Upper lobe of left lung (tissue), 6 donors: ENCODE measurements around the gene KDF1. TPM values are rescaled to one million over a fixed set of nuclear protein-coding genes. Genes with fewer than 3 reads are reported as not detected.

ENCODE experiments used
- ATAC-seq, 2 donors: fragments of 200-7000 bp; cut with Tn5 transposase; one replicate each; pipeline ENCODE4 v1.9.1; 2022; ENCODE audit warnings: mild to moderate bottlenecking in 2 of 2, moderate library complexity in 2 of 2; ENCODE audit not compliant: low FRiP score in 2 of 2
- DNase-seq, 2 donors: peaks; one replicate each; pipeline ENCODE4 v3.0.0-alpha.2; 2019 to 2020
- H3K27ac ChIP-seq, 4 donors: fragments of 200-600 bp; sonication (generic); one replicate each; pipeline ENCODE4 v1.5.1; 2016 to 2019
- H3K27me3 ChIP-seq, 4 donors: fragments of 200-600 bp; sonication (generic); one replicate each; pipeline ENCODE4 v1.5.1; 2017 to 2019
- H3K36me3 ChIP-seq, 4 donors: fragments of 200-600 bp; sonication (generic); one replicate each; pipeline ENCODE4 v1.5.1; 2016 to 2019
- H3K4me1 ChIP-seq, 4 donors: fragments of 200-600 bp; sonication (generic); one replicate each; pipeline ENCODE4 v1.5.1; 2018 to 2019
- H3K4me3 ChIP-seq, 4 donors: fragments of 200-600 bp; sonication (generic); one replicate each; pipeline ENCODE4 v1.5.1; 2017 to 2019; ENCODE audit warnings: mild to moderate bottlenecking in 2 of 4, moderate library complexity in 1 of 4
- H3K9me3 ChIP-seq, 4 donors: fragments of 200-600 bp; sonication (generic); one replicate each; pipeline ENCODE4 v1.5.1; 2018 to 2019
- CTCF ChIP-seq, 6 experiments: fragments of 450-650 bp in 4 of 6; fragments of 200-600 bp in 2 of 6; sonication (generic) in 2 of 6; IDR thresholded peaks; one replicate each; pipeline ENCODE4 v1.5.1; 2016 to 2019; ENCODE audit warnings: antibody characterized with exemption in 6 of 6
- EP300 ChIP-seq, 4 donors: sonication (generic); formaldehyde crosslinking; IDR thresholded peaks; one replicate each; pipeline ENCODE4 v1.5.1; 2017; ENCODE audit warnings: antibody characterized with exemption in 4 of 4, control low read depth in 2 of 4
- POLR2A ChIP-seq, 4 donors: fragments of 450-650 bp; IDR thresholded peaks; one replicate each; pipeline ENCODE4 v1.5.1; 2016 to 2017; ENCODE audit warnings: antibody characterized with exemption in 4 of 4, mild to moderate bottlenecking in 2 of 4
- POLR2AphosphoS5 ChIP-seq, 2 donors: sonication (generic); formaldehyde crosslinking; IDR thresholded peaks; one replicate each; pipeline ENCODE4 v1.5.1; 2017; ENCODE audit warnings: antibody characterized with exemption in 2 of 2
- WGBS, 2 donors: methylation state at CpG; one replicate each; pipeline ENCODE4 v1.1.5; 2017 to 2018; 5-methylcytosine and 5-hydroxymethylcytosine counted together
- total RNA-seq, 6 donors: library from RNA; depleted of rRNA in 4 of 6; stranded (reverse); fragments of >200 nt in 4 of 6; gene quantifications; one replicate each; pipeline versions ENCODE4 v1.1.0 to v1.2.1, GENCODE V29; 2016 to 2021
- donor health status: DM: no; HTN: no; CAD: no; lungs with moderate emphysema.
- donor health status: DM: no; HTN: yes; CAD: no; lungs with severe emphysema.

The KDF1 gene
- total RNA-seq, 6 donors from 2014 or later: 7.7 to 23.3 (median 11.8) TPM

- no peak for DNase-seq
- no peak for ATAC-seq
- peaks cover 0 to 7% (median 7%) of the 10 kb centered on the region in 4 donors for H3K4me1 ChIP-seq
- WGBS, 2 donors: 92 to 94% methylated on average over 9 of the region's 9 CpGs
- H3K27me3 ChIP-seq: peaks cover 0 to 1% (median 0%) of the 10 kb centered on the region in 4 donors
- H3K36me3 ChIP-seq: no peaks in the 10 kb centered on the region
- no peak for TF ChIP-seq POLR2AphosphoS5 (IDR thresholded peaks at IDR 0.05)
- TF ChIP-seq POLR2A (IDR thresholded peaks at IDR 0.05): no peak
- TF ChIP-seq CTCF (IDR thresholded peaks at IDR 0.05): no peak
- TF ChIP-seq EP300 (IDR thresholded peaks at IDR 0.05): no peak
- H3K4me3 ChIP-seq: no peak overlapping the region
- no peak overlapping the region for H3K27ac ChIP-seq
- H3K9me3 ChIP-seq: no peaks in the 10 kb centered on the region
Measured at GRCh38 chr1:26965628-26966027, 5.4 kb upstream of the KDF1 start.

GRCh38 chr1:26965213-26965612 is 4.9 kb upstream of the KDF1 start:
- 90% methylated on average over 6 of the region's 6 CpGs for WGBS, 2 donors
- Histone ChIP-seq H3K27ac (no peak overlapping the region), H3K4me3 (no peak overlapping the region), H3K4me1 (peaks cover 1 to 11% (median 8%) of the 10 kb centered on the region in 4 donors), H3K36me3 (no peaks in the 10 kb centered on the region), H3K9me3 (no peaks in the 10 kb centered on the region), H3K27me3 (peaks cover 0 to 5% (median 2%) of the 10 kb centered on the region in 4 donors)
- DNase-seq (no peak), ATAC-seq (no peak)
- TF ChIP-seq EP300 (IDR thresholded peaks at IDR 0.05) (no peak), POLR2AphosphoS5 (IDR thresholded peaks at IDR 0.05) (no peak), POLR2A (IDR thresholded peaks at IDR 0.05) (no peak), CTCF (IDR thresholded peaks at IDR 0.05) (no peak)

- Histone ChIP-seq H3K4me1 (peaks cover 11 to 25% (median 16%) of the 10 kb centered on the region in 4 donors), H3K9me3 (no peaks in the 10 kb centered on the region), H3K36me3 (no peaks in the 10 kb centered on the region), H3K27ac (no peak overlapping the region), H3K4me3 (no peak overlapping the region), H3K27me3 (peaks cover 0 to 15% (median 10%) of the 10 kb centered on the region in 4 donors)
- TF ChIP-seq POLR2AphosphoS5 (IDR thresholded peaks at IDR 0.05): no peak
- no peak for TF ChIP-seq POLR2A (IDR thresholded peaks at IDR 0.05)
- no peak for TF ChIP-seq EP300 (IDR thresholded peaks at IDR 0.05)
- no peak for TF ChIP-seq CTCF (IDR thresholded peaks at IDR 0.05)
- ATAC-seq (no peak), DNase-seq (no peak)
- 49 to 51% methylated on average over 3 of the region's 3 CpGs for WGBS, 2 donors
Measured at GRCh38 chr1:26961826-26962225, 1.6 kb upstream of the KDF1 start.

GRCh38 chr1:26960625-26960966 is 328 bp upstream of the KDF1 start:
- Histone ChIP-seq H3K4me1 (peaks cover 11 to 25% (median 16%) of the 10 kb centered on the region in 4 donors), H3K4me3 (peak overlapping the region in 3 of 4 donors; percentile 65 to 73 (median 72)), H3K27me3 (peaks cover 0 to 15% (median 10%) of the 10 kb centered on the region in 4 donors), H3K9me3 (no peaks in the 10 kb centered on the region), H3K36me3 (no peaks in the 10 kb centered on the region), H3K27ac (peak overlapping the region in 3 of 4 donors; percentile 75 to 77 (median 76))
- no peak for TF ChIP-seq CTCF (IDR thresholded peaks at IDR 0.05)
- no peak for TF ChIP-seq POLR2A (IDR thresholded peaks at IDR 0.05)
- TF ChIP-seq EP300 (IDR thresholded peaks at IDR 0.05): no peak
- no peak for TF ChIP-seq POLR2AphosphoS5 (IDR thresholded peaks at IDR 0.05)
- no peak for ATAC-seq
- no peak for DNase-seq
- WGBS, 2 donors: 10 to 27% methylated on average over 1 of the region's 3 CpGs

- 25 to 31% methylated on average over 13 of the region's 13 CpGs for WGBS, 2 donors
Measured at GRCh38 chr1:26959270-26959669, 998 bp downstream of the KDF1 start.

More at GRCh38 chr1:26959270-26959669, 998 bp downstream of the KDF1 start:
- ATAC-seq (no peak), DNase-seq (no peak)
- Histone ChIP-seq H3K9me3 (no peaks in the 10 kb centered on the region), H3K4me3 (peak overlapping the region in 3 of 4 donors; percentile 65 to 73 (median 72)), H3K4me1 (peaks cover 11 to 25% (median 16%) of the 10 kb centered on the region in 4 donors), H3K27me3 (peaks cover 0 to 15% (median 10%) of the 10 kb centered on the region in 4 donors), H3K36me3 (no peaks in the 10 kb centered on the region), H3K27ac (peak overlapping the region in 1 of 4 donors; percentile 76)
- TF ChIP-seq EP300 (IDR thresholded peaks at IDR 0.05): no peak
- no peak for TF ChIP-seq POLR2AphosphoS5 (IDR thresholded peaks at IDR 0.05)
- no peak for TF ChIP-seq POLR2A (IDR thresholded peaks at IDR 0.05)
- no peak for TF ChIP-seq CTCF (IDR thresholded peaks at IDR 0.05)
